Testis (tissue), 3 donors: ENCODE measurements around the gene WDR45B. TPM values are rescaled to one million over a fixed set of nuclear protein-coding genes. Genes with fewer than 3 reads are reported as not detected.

Source experiments
- DNase-seq: peaks from one replicate; pipeline ENCODE4 v3.0.0-alpha.2; 2019
- H3K27ac ChIP-seq, 2 donors: fragments of 200-600 bp; sonication (generic); one replicate each; pipeline ENCODE4 v1.5.1; 2019
- H3K27me3 ChIP-seq: fragments of 200-600 bp; sonication (generic); one replicate; pipeline ENCODE4 v1.5.1; 2019
- H3K36me3 ChIP-seq: fragments of 200-600 bp; sonication (generic); one replicate; pipeline ENCODE4 v1.5.1; 2017; ENCODE audit warnings: low read depth; ENCODE audit errors: missing control alignments
- H3K4me1 ChIP-seq: fragments of 200-600 bp; sonication (generic); one replicate; pipeline ENCODE4 v1.5.1; 2019
- H3K4me3 ChIP-seq, 2 donors: fragments of 200-600 bp; sonication (generic); one replicate each; pipeline ENCODE4 v1.5.1; 2017 to 2019
- H3K9me3 ChIP-seq: fragments of 200-600 bp; sonication (generic); one replicate; pipeline ENCODE4 v1.5.1; 2017
- POLR2A ChIP-seq: fragments of 450-650 bp; IDR thresholded peaks from one replicate; pipeline ENCODE4 v1.6.1; 2017; ENCODE audit warnings: antibody characterized with exemption, mild to moderate bottlenecking, moderate library complexity
- WGBS, 2 donors: methylation state at CpG; one replicate each; pipeline ENCODE4 v1.1.5; 2018; 5-methylcytosine and 5-hydroxymethylcytosine counted together
- intact Hi-C: fragments of 100-400 bp; cut with DNase I; formaldehyde crosslinking; loops from one replicate; pipeline ENCODE4 v1.15.1; 2023; ENCODE audit warnings: low total_unique reads
- polyA plus RNA-seq: library from polyadenylated mRNA; stranded (reverse); fragments of 350-450 nt; fragmentation: Illumina TruSeq; extraction: RNeasy Lipid Tissue Mini Kit (QIAGEN cat#74804); gene quantifications from one replicate; pipeline ENCODE4 v1.2.3, GENCODE V29; 2014; ENCODE audit warnings: low read depth, low replicate concordance; ENCODE audit not compliant: insufficient read depth
- total RNA-seq, 2 donors: library from RNA; depleted of rRNA; stranded (reverse); fragments of >200 nt; gene quantifications; one replicate each; pipeline ENCODE4 v1.2.3, GENCODE V29; 2016
- TF ChIP-seq, protein P1 (sequence below), 3 experiments: fragments of 450-650 bp in 2 of 3; fragments of 200-600 bp in 1 of 3; sonication (generic) in 1 of 3; IDR thresholded peaks; one replicate each; pipeline ENCODE4 v1.5.1; 2016 to 2019; ENCODE audit warnings: antibody characterized with exemption in 3 of 3, mild to moderate bottlenecking in 2 of 3, moderate library complexity in 1 of 3

The WDR45B gene
- total and polyA plus RNA-seq, 3 donors from 2014 or later, result 142 to 165 (median 163) TPM

GRCh38 chr17:82661717-82662683 is 13.8 kb upstream of the WDR45B start:
- DNase-seq, result no peak
- intact Hi-C loops, result no loop called here
- no peaks in the 10 kb centered on the region for H3K4me1 ChIP-seq
- no peaks in the 10 kb centered on the region for H3K27me3 ChIP-seq
- no peak overlapping the region for H3K4me3 ChIP-seq
- no peaks in the 10 kb centered on the region for H3K36me3 ChIP-seq
- no peaks in the 10 kb centered on the region for H3K9me3 ChIP-seq
- TF ChIP-seq, protein P1, sequence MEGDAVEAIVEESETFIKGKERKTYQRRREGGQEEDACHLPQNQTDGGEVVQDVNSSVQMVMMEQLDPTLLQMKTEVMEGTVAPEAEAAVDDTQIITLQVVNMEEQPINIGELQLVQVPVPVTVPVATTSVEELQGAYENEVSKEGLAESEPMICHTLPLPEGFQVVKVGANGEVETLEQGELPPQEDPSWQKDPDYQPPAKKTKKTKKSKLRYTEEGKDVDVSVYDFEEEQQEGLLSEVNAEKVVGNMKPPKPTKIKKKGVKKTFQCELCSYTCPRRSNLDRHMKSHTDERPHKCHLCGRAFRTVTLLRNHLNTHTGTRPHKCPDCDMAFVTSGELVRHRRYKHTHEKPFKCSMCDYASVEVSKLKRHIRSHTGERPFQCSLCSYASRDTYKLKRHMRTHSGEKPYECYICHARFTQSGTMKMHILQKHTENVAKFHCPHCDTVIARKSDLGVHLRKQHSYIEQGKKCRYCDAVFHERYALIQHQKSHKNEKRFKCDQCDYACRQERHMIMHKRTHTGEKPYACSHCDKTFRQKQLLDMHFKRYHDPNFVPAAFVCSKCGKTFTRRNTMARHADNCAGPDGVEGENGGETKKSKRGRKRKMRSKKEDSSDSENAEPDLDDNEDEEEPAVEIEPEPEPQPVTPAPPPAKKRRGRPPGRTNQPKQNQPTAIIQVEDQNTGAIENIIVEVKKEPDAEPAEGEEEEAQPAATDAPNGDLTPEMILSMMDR (IDR thresholded peaks at IDR 0.05), result no peak
- 87 to 89% methylated on average over 23 to 31 of the region's 31 CpGs for WGBS, 2 donors
- H3K27ac ChIP-seq, result no peak overlapping the region

DNA sequence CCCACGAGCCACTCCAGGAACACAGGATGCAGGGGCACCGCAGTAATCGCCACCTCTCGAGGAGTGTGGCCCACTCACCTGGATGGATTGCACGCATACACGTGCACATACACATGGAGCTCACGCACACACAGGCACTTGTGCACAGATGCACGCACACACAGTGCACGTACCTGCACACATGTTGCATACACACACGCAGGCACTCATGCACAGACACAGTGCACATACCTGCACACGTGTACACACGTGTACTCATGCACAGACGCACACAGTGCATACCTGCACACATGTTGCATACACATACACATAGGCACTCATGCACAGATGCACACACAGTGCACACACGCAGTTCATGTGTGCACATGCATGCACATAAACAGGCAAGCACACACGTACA is 11.6 kb upstream of the WDR45B start:
- DNase-seq, result no peak
- H3K9me3 ChIP-seq, result no peaks in the 10 kb centered on the region
- H3K36me3 ChIP-seq, result no peaks in the 10 kb centered on the region
- no peak overlapping the region for H3K27ac ChIP-seq
- no peaks in the 10 kb centered on the region for H3K27me3 ChIP-seq
- no peaks in the 10 kb centered on the region for H3K4me1 ChIP-seq
- 81 to 93% methylated on average over 12 to 15 of the region's 15 CpGs for WGBS, 2 donors
- no peak overlapping the region for H3K4me3 ChIP-seq
- intact Hi-C loops, result no loop called here
- no peak for TF ChIP-seq POLR2A
- TF ChIP-seq, protein P1 (IDR thresholded peaks at IDR 0.05), result no peak

DNA sequence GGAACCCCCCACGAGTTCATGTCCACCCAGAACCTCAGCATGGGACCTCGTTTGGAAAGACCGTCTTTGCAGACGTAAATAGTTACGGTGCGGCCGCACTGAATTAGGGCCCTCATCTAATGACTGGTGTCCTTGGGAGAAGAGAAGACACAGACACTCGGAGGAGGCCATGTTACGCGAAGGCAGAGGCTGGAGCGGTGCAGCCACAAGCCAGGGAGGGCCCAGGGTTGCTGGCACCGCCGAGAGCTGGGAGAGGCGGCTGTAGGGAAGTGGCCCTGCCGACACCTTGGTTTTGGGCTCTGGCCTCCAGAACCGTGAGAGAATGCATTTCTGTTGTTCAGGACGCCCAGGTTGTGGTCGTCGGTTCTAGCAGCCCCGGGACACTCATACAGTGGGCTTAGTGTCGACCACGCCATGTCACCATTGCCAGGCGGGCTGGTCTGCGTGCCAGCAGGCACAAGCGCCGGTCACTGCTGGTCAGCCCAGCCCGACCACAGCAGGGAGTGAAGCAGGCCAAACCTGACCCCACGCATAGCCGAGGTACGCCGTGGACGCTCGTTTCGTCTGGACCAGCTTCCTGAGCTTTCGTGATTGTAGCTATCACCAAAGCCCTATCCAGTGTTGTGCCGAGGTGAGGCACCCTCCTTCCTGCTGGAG is 10.7 kb upstream of the WDR45B start:
- no peak for DNase-seq
- 93 to 94% methylated on average over 22 to 36 of the region's 36 CpGs for WGBS, 2 donors

DNA sequence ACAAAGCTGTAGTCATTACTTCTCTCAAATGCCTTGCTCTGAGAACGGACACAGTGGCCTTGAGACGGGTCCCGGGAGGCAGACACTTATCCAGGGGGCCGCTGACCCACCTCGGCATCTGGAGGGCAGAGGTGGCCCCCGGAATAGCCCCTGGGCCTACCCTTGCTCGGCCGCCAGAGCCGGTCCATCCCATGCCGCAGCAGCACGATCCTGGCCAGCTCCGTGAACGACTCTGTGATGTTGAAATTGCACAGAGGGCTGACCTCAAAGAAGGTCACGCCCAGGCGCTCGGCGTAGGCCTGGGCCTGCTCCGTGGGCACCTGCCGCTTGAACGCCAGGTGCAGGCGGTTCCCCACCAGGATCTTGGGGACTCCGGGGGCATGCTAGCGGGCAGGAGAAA is 10.1 kb upstream of the WDR45B start:
- Histone ChIP-seq H3K27me3 (no peaks in the 10 kb centered on the region), H3K9me3 (no peaks in the 10 kb centered on the region), H3K4me3 (no peak overlapping the region), H3K27ac (no peak overlapping the region), H3K4me1 (no peaks in the 10 kb centered on the region), H3K36me3 (no peaks in the 10 kb centered on the region)
- TF ChIP-seq POLR2A, result no peak
- TF ChIP-seq, protein P1 (IDR thresholded peaks at IDR 0.05), result no peak
- intact Hi-C loops, result no loop called here
- 88 to 96% methylated on average over 8 to 23 of the region's 23 CpGs for WGBS, 2 donors
- DNase-seq, result no peak

More for the DNA sequence above, 10.7 kb upstream of the WDR45B start:
- H3K36me3 ChIP-seq, result no peaks in the 10 kb centered on the region
- intact Hi-C loops, result no loop called here
- TF ChIP-seq POLR2A, result no peak
- TF ChIP-seq, protein P1 (IDR thresholded peaks at IDR 0.05), result no peak
- H3K27me3 ChIP-seq, result no peaks in the 10 kb centered on the region
- no peak overlapping the region for H3K27ac ChIP-seq
- H3K4me3 ChIP-seq, result no peak overlapping the region
- no peaks in the 10 kb centered on the region for H3K9me3 ChIP-seq
- H3K4me1 ChIP-seq, result no peaks in the 10 kb centered on the region
